DND-41 (cell line): ENCODE results near the gene TTLL10.

Experiments
- ATAC-seq: fragments of 200-7000 bp; cut with Tn5 transposase; 3 replicates; pipeline ENCODE4 v1.9.1; 2021; ENCODE audit warnings: low read depth; ENCODE audit not compliant: insufficient read depth
- DNase-seq: peaks from one replicate; pipeline ENCODE4 v3.0.0-alpha.2; 2020
- H2AFZ ChIP-seq: 2 replicates; pipeline ENCODE4 v1.6.0; 2012; ENCODE audit warnings: low read depth, low read length
- H3K27ac ChIP-seq: 2 replicates; pipeline ENCODE4 v1.5.1; 2012; ENCODE audit warnings: low read length, inconsistent platforms
- H3K27me3 ChIP-seq: fragments of 200-600 bp; sonication (generic); 2 replicates; pipeline ENCODE4 v1.6.0; 2012; ENCODE audit warnings: low read length, mild to moderate bottlenecking, inconsistent platforms; ENCODE audit not compliant: insufficient read depth, poor library complexity
- H3K36me3 ChIP-seq: 2 replicates; pipeline ENCODE4 v1.5.1; 2012; ENCODE audit warnings: low read length, inconsistent platforms; ENCODE audit not compliant: insufficient read depth
- H3K4me1 ChIP-seq: 2 replicates; pipeline ENCODE4 v1.5.1; 2012; ENCODE audit warnings: mild to moderate bottlenecking, low read length; ENCODE audit not compliant: insufficient read depth
- H3K4me2 ChIP-seq: 2 replicates; pipeline ENCODE4 v1.6.0; 2012; ENCODE audit warnings: mild to moderate bottlenecking, moderate library complexity, low read length, inconsistent platforms; ENCODE audit not compliant: insufficient read depth
- H3K4me3 ChIP-seq, 2 experiments: fragments of 200-600 bp in 1 of 2; shearing (Covaris generic) in 1 of 2; 2 replicates each; pipeline ENCODE4 v1.5.1; 2012 to 2016; ENCODE audit warnings: inconsistent platforms in 2 of 2, low read length in 2 of 2, mild to moderate bottlenecking in 2 of 2, low read depth in 1 of 2, moderate library complexity in 1 of 2
- H3K79me2 ChIP-seq: 2 replicates; pipeline ENCODE4 v1.6.0; 2012; ENCODE audit warnings: low read length, inconsistent platforms; ENCODE audit not compliant: insufficient read depth
- H3K9ac ChIP-seq: 2 replicates; pipeline ENCODE4 v1.6.0; 2012; ENCODE audit warnings: low read depth, mild to moderate bottlenecking, inconsistent platforms, low read length, moderate library complexity
- H3K9me3 ChIP-seq: 2 replicates; pipeline ENCODE4 v1.5.1; 2012; ENCODE audit warnings: low read length, moderate library complexity, mild to moderate bottlenecking, inconsistent platforms; ENCODE audit not compliant: insufficient read depth, severe bottlenecking
- H4K20me1 ChIP-seq: 2 replicates; pipeline ENCODE4 v1.6.0; 2012; ENCODE audit warnings: low read length; ENCODE audit not compliant: insufficient read depth
- EZH2 ChIP-seq: IDR thresholded peaks from 3 replicates; pipeline ENCODE4 v1.6.1; 2012; ENCODE audit warnings: borderline replicate concordance, low read depth, mild to moderate bottlenecking, moderate library complexity, low read length, inconsistent platforms; ENCODE audit not compliant: severe bottlenecking
- TF ChIP-seq, protein P1 (sequence below): IDR thresholded peaks from 2 replicates; pipeline ENCODE4 v1.5.1; 2012; ENCODE audit warnings: borderline replicate concordance, low read length, moderate library complexity, mild to moderate bottlenecking; ENCODE audit not compliant: poor library complexity, severe bottlenecking; ENCODE audit errors: extremely low read depth

The TTLL10 gene

DNA sequence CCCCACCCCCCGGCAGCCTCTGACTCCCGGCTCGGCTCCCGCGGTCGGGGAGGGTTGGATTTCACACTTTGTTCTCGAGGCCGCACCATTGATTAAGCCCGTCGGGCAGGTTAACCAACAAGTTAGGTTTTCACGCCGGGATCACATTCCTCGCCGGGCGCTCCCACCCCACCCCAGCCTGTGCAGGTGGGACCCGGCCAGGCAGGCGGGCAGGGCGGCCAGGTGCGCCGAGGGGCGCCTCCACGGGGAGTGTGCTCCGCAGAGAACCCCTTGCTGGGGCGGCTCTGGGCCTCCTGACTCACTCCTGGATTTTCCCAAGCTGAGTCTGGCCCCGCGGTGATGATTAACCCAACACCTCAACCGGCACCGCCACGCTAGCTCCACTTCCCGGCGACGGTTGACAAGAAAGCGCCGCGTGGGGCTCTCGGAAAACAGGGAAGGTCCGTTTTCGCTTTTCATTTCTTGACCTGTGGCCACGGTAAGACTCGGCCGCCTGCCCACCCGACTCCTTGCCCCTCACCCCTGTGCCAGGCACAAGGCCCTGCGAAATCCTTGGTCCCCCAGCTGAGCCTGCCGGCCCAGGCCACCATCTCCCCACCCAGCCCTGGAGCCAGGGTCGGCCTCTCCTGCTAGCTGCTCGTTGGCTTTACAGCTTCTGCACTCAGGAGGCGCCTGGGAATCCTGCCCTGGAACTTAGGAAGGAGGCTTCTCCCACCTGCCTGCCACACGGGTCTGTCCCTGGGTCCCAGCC is 8.8 kb upstream of the TTLL10 start:
- no peak overlapping the region for H3K4me3 ChIP-seq
- H2AFZ ChIP-seq: no peak overlapping the region
- DNase-seq (no peak), ATAC-seq (no peak)
- no peaks in the 10 kb centered on the region; the same call in 1 of the 2 replicates for H4K20me1 ChIP-seq
- no peaks in the 10 kb centered on the region for H3K79me2 ChIP-seq
- no peaks in the 10 kb centered on the region for H3K9me3 ChIP-seq
- H3K27ac ChIP-seq: no peak overlapping the region
- H3K4me1 ChIP-seq: no peaks in the 10 kb centered on the region
- no peak overlapping the region for H3K9ac ChIP-seq
- H3K4me2 ChIP-seq: no peak overlapping the region
- H3K27me3 ChIP-seq: no peaks in the 10 kb centered on the region
- no peak for TF ChIP-seq EZH2
- TF ChIP-seq, protein P1, sequence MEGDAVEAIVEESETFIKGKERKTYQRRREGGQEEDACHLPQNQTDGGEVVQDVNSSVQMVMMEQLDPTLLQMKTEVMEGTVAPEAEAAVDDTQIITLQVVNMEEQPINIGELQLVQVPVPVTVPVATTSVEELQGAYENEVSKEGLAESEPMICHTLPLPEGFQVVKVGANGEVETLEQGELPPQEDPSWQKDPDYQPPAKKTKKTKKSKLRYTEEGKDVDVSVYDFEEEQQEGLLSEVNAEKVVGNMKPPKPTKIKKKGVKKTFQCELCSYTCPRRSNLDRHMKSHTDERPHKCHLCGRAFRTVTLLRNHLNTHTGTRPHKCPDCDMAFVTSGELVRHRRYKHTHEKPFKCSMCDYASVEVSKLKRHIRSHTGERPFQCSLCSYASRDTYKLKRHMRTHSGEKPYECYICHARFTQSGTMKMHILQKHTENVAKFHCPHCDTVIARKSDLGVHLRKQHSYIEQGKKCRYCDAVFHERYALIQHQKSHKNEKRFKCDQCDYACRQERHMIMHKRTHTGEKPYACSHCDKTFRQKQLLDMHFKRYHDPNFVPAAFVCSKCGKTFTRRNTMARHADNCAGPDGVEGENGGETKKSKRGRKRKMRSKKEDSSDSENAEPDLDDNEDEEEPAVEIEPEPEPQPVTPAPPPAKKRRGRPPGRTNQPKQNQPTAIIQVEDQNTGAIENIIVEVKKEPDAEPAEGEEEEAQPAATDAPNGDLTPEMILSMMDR: no peak
- H3K36me3 ChIP-seq: no peaks in the 10 kb centered on the region

DNA sequence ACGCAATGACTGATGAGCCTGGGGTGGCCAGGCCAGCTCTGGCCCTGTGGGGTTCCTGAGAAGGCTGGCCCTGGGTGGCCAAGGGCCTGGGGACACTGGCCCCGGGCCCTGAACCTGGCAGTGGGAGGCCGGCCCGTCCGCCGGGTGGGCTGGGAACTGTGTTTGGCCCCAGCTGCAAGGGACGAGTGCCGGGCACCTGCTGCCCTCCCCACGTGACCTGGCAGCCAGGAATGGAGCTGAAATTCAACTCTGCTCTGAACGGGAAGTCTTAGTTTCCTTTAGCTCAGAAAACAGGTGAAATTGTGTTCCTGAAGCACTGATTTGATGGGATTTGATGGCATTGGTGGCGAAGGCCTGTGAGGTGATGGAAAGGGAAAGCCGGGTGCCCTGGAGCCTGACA is 8.2 kb upstream of the TTLL10 start:
- Histone ChIP-seq H2AFZ (no peak overlapping the region), H4K20me1 (peaks cover 2% of the 10 kb centered on the region; the same call in 1 of the 2 replicates), H3K27me3 (peaks cover 3% of the 10 kb centered on the region), H3K79me2 (no peaks in the 10 kb centered on the region), H3K9me3 (no peaks in the 10 kb centered on the region), H3K9ac (no peak overlapping the region), H3K36me3 (no peaks in the 10 kb centered on the region), H3K4me1 (no peaks in the 10 kb centered on the region), H3K4me2 (no peak overlapping the region), H3K27ac (no peak overlapping the region), H3K4me3 (no peak overlapping the region)
- DNase-seq (no peak), ATAC-seq (no peak)
- no peak for TF ChIP-seq EZH2
- TF ChIP-seq, protein P1: no peak

DNA sequence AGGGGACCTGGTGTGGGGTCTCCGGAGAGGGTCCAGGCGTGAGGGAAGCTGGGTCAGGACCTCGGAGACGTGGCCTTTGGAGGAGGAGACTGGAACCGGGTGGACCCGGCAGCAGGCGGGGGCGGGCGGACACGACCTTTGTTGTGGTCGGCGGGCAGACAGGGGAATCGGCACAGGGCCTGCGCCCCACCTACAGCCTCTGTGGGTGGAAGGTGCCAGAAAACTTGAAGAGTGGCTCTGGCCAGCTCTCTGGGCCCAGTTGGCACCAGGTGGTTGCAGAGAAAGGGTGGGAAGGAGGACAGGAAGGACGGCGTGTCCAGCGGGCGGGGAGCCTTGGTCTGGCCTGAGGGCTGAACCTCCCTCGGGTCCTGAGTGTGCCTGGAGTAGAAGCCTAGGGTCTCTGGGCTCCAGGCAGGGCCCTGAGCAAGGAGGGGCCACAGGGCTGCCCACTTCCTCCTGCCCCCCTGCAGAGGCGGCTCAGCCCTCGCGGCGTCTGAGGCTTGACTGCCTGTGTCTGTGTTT is 7.7 kb upstream of the TTLL10 start:
- Histone ChIP-seq H3K27ac (no peak overlapping the region), H3K9ac (no peak overlapping the region), H3K4me3 (no peak overlapping the region), H2AFZ (no peak overlapping the region), H3K4me2 (no peak overlapping the region), H4K20me1 (peaks cover 4% of the 10 kb centered on the region; the same call in 1 of the 2 replicates), H3K4me1 (no peaks in the 10 kb centered on the region), H3K79me2 (no peaks in the 10 kb centered on the region), H3K27me3 (peaks cover 3% of the 10 kb centered on the region), H3K36me3 (no peaks in the 10 kb centered on the region), H3K9me3 (no peaks in the 10 kb centered on the region)
- DNase-seq (no peak), ATAC-seq (no peak)
- TF ChIP-seq EZH2: no peak
- TF ChIP-seq, protein P1: no peak
